Hematopoietic multipotent progenitor cell treated with erythropoietin and hydrocortisone succinate and interleukin-3 and kit ligand, for 4 days (in vitro differentiated cells): Measurements from ENCODE around the gene CACNA2D4.
A peak's percentile ranks its signal among the peaks of the same experiment; 100 is the strongest.
"Not testable (repeated sequence)": the region's sequence is repeated elsewhere in the genome, so short reads cannot be mapped to it uniquely, and the experiment has no call there.

Experiments
- DNase-seq: peaks from one replicate; pipeline ENCODE4 v3.0.0-alpha.2; 2015

The CACNA2D4 gene

GRCh38 chr12:1828856-1829255 is 89.6 kb downstream of the CACNA2D4 start:
- no peak for DNase-seq

GRCh38 chr12:1827826-1828805 is 90.3 kb downstream of the CACNA2D4 start:
- no peak for DNase-seq

- no peak for DNase-seq
Observed at GRCh38 chr12:1826867-1827705, 91.4 kb downstream of the CACNA2D4 start.

GRCh38 chr12:1826401-1826800 is 92.1 kb downstream of the CACNA2D4 start:
- no peak for DNase-seq

GRCh38 chr12:1825382-1826102 is 92.9 kb downstream of the CACNA2D4 start:
- no peak for DNase-seq

- no peak for DNase-seq
Observed at GRCh38 chr12:1823237-1823636, 95.2 kb downstream of the CACNA2D4 start.

- no peak for DNase-seq
Observed at GRCh38 chr12:1822699-1823098, 95.8 kb downstream of the CACNA2D4 start.

- DNase-seq = peak; percentile 45
Observed at GRCh38 chr12:1821805-1822204, 96.6 kb downstream of the CACNA2D4 start.

- no peak for DNase-seq
Observed at GRCh38 chr12:1820896-1821291, 97.6 kb downstream of the CACNA2D4 start.

- no peak for DNase-seq
Observed at GRCh38 chr12:1820191-1820895, 98.1 kb downstream of the CACNA2D4 start, which contains the start of gene LRTM2. Gene LRTM2, plus strand, starts transcription at chr12:1820565. Its CDS starts 7,584 bp downstream, at chr12:1828149.

- peak; percentile 69 for DNase-seq
Observed at GRCh38 chr12:1819571-1819970, 98.9 kb downstream of the CACNA2D4 start.

GRCh38 chr12:1819050-1819449 is 99.4 kb downstream of the CACNA2D4 start:
- no peak for DNase-seq

- DNase-seq = not testable (repeated sequence)
Observed at GRCh38 chr12:1817928-1818327, 100.5 kb downstream of the CACNA2D4 start.

GRCh38 chr12:1816730-1817348 is 101.6 kb downstream of the CACNA2D4 start:
- no peak for DNase-seq

- peak; percentile 55 for DNase-seq
Observed at GRCh38 chr12:1815814-1816729, 102.4 kb downstream of the CACNA2D4 start.

GRCh38 chr12:1815108-1815507 is 103.3 kb downstream of the CACNA2D4 start:
- DNase-seq = no peak

GRCh38 chr12:1814266-1814665 is 104.2 kb downstream of the CACNA2D4 start:
- DNase-seq = no peak

GRCh38 chr12:1812650-1813302 is 105.7 kb downstream of the CACNA2D4 start:
- peak; percentile 82 for DNase-seq

GRCh38 chr12:1811948-1812291 is 106.5 kb downstream of the CACNA2D4 start:
- DNase-seq = no peak
